ENCODE results near the gene LIPT2. TPM values are rescaled to one million over a fixed set of nuclear protein-coding genes. Genes with fewer than 3 reads are reported as not detected.

LIPT2 gene
- total and polyA plus RNA-seq, 2 donors (not counting 3 experiments of a cell fraction or from before 2014, with no cell fraction given) = 1.7 to 4.1 TPM

- Histone ChIP-seq H4K20me1 (replicated peaks; ENCODE audit: control insufficient read depth, extremely low read depth, insufficient read depth, low read length) (no peaks in the 10 kb centered on the region), H3K4me2 (ENCODE audit: insufficient read depth, low read length) (no peak overlapping the region), H3K9me1 (replicated peaks; ENCODE audit: control insufficient read depth, extremely low read depth, insufficient read depth, low read length) (no peaks in the 10 kb centered on the region), H3K4me3 (replicated peaks in 1 of 3; ENCODE audit: insufficient read depth in 1 of 3, low read depth in 1 of 3, low read length in 3 of 3) (no peak overlapping the region), H3K9ac (replicated peaks; ENCODE audit: extremely low read depth, insufficient read depth, low read length) (no peak overlapping the region), H3K4me1 (ENCODE audit: control insufficient read depth, extremely low read depth, insufficient read depth, low read length) (peaks cover 3% of the 10 kb centered on the region), H3K27me3 (ENCODE audit: control insufficient read depth in 2 of 2, insufficient read depth in 2 of 2, low read length in 2 of 2) (peaks cover 0 to 6% of the 10 kb centered on the region in 2 experiments), H3K79me2 (ENCODE audit: control insufficient read depth, insufficient read depth, low read length) (no peaks in the 10 kb centered on the region), H3K27ac (ENCODE audit: insufficient read depth, low read depth, low read length) (no peak overlapping the region), H2AFZ (ENCODE audit: low read depth, low read length) (no peak overlapping the region), H3K9me3 (replicated peaks; ENCODE audit: control insufficient read depth, insufficient read depth, low read length) (no peaks in the 10 kb centered on the region), H3K36me3 (ENCODE audit: control insufficient read depth in 2 of 2, extremely low read depth in 1 of 2, insufficient read depth in 2 of 2, low read length in 2 of 2) (no peaks in the 10 kb centered on the region)
- FAIRE-seq (no peak), DNase-seq (ENCODE audit: low read depth, low spot score) (no peak)
- TF ChIP-seq, protein P1, sequence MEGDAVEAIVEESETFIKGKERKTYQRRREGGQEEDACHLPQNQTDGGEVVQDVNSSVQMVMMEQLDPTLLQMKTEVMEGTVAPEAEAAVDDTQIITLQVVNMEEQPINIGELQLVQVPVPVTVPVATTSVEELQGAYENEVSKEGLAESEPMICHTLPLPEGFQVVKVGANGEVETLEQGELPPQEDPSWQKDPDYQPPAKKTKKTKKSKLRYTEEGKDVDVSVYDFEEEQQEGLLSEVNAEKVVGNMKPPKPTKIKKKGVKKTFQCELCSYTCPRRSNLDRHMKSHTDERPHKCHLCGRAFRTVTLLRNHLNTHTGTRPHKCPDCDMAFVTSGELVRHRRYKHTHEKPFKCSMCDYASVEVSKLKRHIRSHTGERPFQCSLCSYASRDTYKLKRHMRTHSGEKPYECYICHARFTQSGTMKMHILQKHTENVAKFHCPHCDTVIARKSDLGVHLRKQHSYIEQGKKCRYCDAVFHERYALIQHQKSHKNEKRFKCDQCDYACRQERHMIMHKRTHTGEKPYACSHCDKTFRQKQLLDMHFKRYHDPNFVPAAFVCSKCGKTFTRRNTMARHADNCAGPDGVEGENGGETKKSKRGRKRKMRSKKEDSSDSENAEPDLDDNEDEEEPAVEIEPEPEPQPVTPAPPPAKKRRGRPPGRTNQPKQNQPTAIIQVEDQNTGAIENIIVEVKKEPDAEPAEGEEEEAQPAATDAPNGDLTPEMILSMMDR (IDR thresholded peaks at IDR 0.05; ENCODE audit: extremely low read depth in 1 of 2, insufficient read depth in 1 of 2, low read depth in 1 of 2, low read length in 2 of 2) = no peak
- no peak for TF ChIP-seq JUN (IDR thresholded peaks at IDR 0.05; ENCODE audit: borderline replicate concordance, insufficient read depth, insufficient read length, low read depth)
- TF ChIP-seq GATA2 (IDR thresholded peaks at IDR 0.05; ENCODE audit: insufficient read depth, insufficient read length, low read depth, low read length) = no peak
- no peak for TF ChIP-seq MYC (IDR thresholded peaks at IDR 0.05; ENCODE audit: low read depth, low read length)
- no peak for TF ChIP-seq POLR2A (IDR thresholded peaks at IDR 0.05; ENCODE audit: low read depth, low read length)
- no peak for TF ChIP-seq POLR2AphosphoS5 (IDR thresholded peaks at IDR 0.05; ENCODE audit: insufficient read depth, low read depth, low read length)
- TF ChIP-seq EZH2 (IDR thresholded peaks at IDR 0.05; ENCODE audit: borderline replicate concordance, low read depth, low read length, severe bottlenecking) = no peak
- no peak for TF ChIP-seq FOS (IDR thresholded peaks at IDR 0.05; ENCODE audit: borderline replicate concordance, insufficient read depth, low read length)
- no peak for TF ChIP-seq MAX (IDR thresholded peaks at IDR 0.05; ENCODE audit: insufficient read depth, insufficient read length)
- dilution Hi-C loops (cut with MboI; ENCODE audit: extremely low pct_ligation_motif_present, low sequenced_read_pairs) = loop anchor here (10.0 kb wide), 1 partner anchor 400 kb away; no protein-coding TSS in a partner anchor
- intact Hi-C loops (cut with micrococcal nuclease) = no loop called here
- POLR2A ChIA-PET = no interaction called here
- no TSS peak for BruUV-seq (replicated peaks)
- CTCF ChIA-PET = interaction anchor here (1.0 to 1.4 kb wide), 3 partner anchors 11 to 97 kb away, joined by 3 read pairs; no protein-coding TSS in a partner anchor
Measured at GRCh38 chr11:74474316-74474715, 19.2 kb downstream of the LIPT2 start.
